AG04449 (cell line): ENCODE results near the gene EIF2S2.
A peak's percentile ranks its signal among the peaks of the same experiment; 100 is the strongest.
"Not testable (repeated sequence)": the region's sequence is repeated elsewhere in the genome, so short reads cannot be mapped to it uniquely, and the experiment has no call there.

Experiments used
- CTCF ChIA-PET: fragments of 350-600 bp; formaldehyde crosslinking; extraction: SDS; loops from one replicate; lab custom pipeline; 2021; ENCODE audit warnings: antibody characterized with exemption; lab: Yijun Ruan, JAX
- POLR2A ChIA-PET: fragments of 400-600, 350-600 bp; formaldehyde crosslinking; extraction: SDS; loops from one replicate; lab custom pipeline; 2020; ENCODE audit warnings: antibody characterized with exemption, inconsistent platforms; lab: Yijun Ruan, JAX
- DNase-seq: peaks from one replicate; pipeline ENCODE4 v3.0.0-alpha.2; 2010; ENCODE audit warnings: low read depth, low spot score
- H3K4me3 ChIP-seq: 2 replicates; pipeline ENCODE4 v1.5.1; 2011; ENCODE audit warnings: low read depth, mild to moderate bottlenecking, control low read depth, low read length
- CTCF ChIP-seq: IDR thresholded peaks from one replicate; pipeline ENCODE4 v1.5.1; 2011; ENCODE audit warnings: mild to moderate bottlenecking, moderate library complexity, low read length, control low read depth, inconsistent platforms; ENCODE audit not compliant: insufficient read depth; ENCODE audit errors: missing control alignments

EIF2S2 gene

DNA sequence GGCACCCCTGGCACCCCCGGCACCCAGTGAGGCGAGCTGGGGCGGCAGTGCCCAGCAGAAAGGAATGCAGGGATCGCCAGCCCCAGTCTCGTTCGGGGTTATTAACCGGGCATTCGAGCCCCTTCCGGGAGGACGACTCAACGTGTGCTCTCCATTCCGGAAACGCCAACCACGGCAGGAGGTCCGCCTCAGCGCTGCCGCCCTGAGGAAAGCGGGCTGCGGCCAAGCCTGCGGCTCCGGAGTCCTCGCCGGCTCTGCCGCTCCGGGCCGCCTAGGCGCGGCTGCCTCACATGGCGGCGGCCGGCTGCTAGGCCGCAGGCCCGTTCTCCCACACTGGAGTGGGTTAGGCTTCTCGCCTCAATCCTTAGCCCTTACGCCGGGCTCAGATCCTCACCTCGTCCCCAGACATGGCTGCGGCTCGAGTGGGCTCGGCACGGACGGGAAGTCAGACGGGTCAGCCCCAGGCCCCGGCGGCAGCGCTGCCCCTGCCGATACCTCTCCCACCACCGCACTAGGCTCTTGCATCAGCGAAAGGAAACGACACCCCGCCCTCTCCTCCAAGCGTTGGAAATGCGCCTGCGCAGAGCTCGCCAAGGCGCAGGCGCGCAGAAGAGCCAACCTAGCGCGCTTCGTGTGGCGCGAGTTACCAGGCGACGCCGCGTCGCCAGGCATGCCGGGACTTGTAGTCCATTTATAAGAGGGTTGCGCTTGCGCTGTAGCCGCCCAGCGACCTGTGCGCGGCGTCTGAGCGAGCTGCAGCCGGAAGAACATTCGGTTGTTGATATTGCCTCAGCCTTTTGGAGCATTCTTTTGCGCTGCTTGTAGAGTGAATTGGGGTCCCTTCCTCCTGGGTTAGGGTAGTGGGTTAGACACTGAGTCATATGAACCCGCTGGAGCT, at the start of gene EIF2S2:
Gene EIF2S2 (minus strand): TSS at position 542 of the 898 bp plus-strand sequence. CDS start 133 bp downstream, at position 409.
- H3K4me3 ChIP-seq = peak within 1 kb of the TSS; percentile 92
- DNase-seq = peak; percentile 94
- ChIA-PET POLR2A (interaction anchor here (0.6 to 2.2 kb wide), 14 partner anchors 8 to 387 kb away, joined by 3 to 14 read pairs (median 4); partner anchors contain the start of genes CHMP4B, ITCH and RALY), CTCF (interaction anchor here (1.0 to 1.9 kb wide), 7 partner anchors 9 to 250 kb away, joined by 3 to 12 read pairs (median 4); no protein-coding TSS in a partner anchor)
- no peak for TF ChIP-seq CTCF

GRCh38 chr20:34157697-34158096, 45.7 kb upstream of the EIF2S2 start:
- CTCF ChIA-PET, H3K4me3 ChIP-seq, POLR2A ChIA-PET, DNase-seq: not testable (repeated sequence)

DNA sequence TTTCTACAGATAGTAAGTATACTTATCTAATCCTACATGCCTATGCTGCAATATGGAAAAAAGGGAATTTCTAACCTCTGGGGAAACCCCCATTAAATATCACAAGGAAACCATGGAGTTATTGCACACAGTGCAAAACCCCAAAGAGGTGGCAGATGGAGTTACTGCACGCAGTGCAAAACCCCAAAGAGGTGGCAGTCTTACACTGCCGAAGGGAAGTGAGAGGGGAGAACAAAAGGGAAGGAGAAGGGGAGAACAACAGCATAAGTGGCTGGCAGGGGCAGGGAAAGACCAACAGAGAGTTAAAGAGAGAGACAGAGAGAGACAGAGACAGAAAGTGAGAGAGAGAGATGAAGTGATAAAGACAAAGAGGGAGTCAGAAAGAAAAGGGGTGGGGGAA, 43.8 kb upstream of the EIF2S2 start:
- no peak for TF ChIP-seq CTCF
- H3K4me3 ChIP-seq = no peak overlapping the region
- POLR2A ChIA-PET = no interaction called here
- no peak for DNase-seq
- CTCF ChIA-PET = no interaction called here

DNA sequence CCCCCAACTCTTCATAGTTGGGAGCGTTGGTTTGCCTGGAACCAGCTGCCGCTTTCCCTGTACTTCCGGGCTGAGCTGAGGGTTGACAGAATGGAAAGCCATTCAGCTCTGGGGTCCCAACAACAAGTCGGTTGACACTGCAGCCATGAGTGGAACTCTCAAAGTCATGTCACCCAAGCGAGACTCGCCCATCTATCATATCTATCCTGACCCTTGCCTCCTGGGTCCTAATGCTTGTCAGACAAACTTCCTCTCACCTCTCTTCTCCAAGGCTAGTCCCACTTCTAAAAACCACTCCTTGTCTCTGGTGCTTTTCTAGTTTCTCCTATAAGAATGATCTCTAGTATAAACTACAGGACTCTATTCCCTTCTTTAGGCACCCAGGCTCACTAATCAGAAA, 41.1 kb upstream of the EIF2S2 start:
- CTCF ChIA-PET = interaction anchor here (1.5 kb wide), 1 partner anchor 23 kb away, joined by 3 read pairs; no protein-coding TSS in a partner anchor
- DNase-seq, H3K4me3 ChIP-seq, POLR2A ChIA-PET: not testable (repeated sequence)

- H3K4me3 ChIP-seq, CTCF ChIA-PET, POLR2A ChIA-PET, DNase-seq: not testable (repeated sequence)
Measured at GRCh38 chr20:34152073-34152472, 40.0 kb upstream of the EIF2S2 start.

DNA sequence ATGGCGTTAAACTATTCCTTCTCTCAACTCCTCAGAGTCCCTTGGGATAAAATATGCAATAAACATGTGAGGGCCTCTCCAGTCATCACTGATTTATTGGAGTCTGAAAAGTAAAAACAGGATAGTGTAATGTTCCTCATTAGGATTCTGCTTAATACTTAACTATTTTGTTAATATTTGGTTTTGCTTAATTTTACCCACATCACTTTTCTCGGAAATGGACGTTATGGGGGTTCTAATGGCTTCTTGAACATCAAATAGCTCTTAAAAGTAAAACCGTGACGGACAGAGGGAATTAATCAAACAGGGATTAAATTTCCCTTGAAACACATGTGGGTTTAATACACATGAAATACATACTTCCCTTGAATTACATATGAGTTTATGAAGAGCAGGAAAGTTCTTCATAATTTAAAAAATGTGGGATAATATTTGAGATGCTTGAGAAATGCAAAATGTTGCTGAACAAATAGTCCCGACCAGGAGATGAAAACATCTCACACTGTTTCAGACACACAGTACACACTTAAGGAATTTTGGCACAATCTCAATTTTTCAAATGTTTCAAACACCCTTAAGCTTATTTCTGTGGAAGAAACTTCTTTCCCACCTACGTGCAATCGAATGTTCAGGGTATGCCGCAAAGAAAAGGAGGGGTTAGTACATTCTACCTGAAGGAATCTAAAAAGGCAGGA, 38.4 kb upstream of the EIF2S2 start:
- no peak for DNase-seq
- TF ChIP-seq CTCF = no peak
- ChIA-PET POLR2A (no interaction called here), CTCF (interaction anchor here (0.5 kb wide), 1 partner anchor 23 kb away, joined by 3 read pairs; no protein-coding TSS in a partner anchor)
- no peak overlapping the region for H3K4me3 ChIP-seq

DNA sequence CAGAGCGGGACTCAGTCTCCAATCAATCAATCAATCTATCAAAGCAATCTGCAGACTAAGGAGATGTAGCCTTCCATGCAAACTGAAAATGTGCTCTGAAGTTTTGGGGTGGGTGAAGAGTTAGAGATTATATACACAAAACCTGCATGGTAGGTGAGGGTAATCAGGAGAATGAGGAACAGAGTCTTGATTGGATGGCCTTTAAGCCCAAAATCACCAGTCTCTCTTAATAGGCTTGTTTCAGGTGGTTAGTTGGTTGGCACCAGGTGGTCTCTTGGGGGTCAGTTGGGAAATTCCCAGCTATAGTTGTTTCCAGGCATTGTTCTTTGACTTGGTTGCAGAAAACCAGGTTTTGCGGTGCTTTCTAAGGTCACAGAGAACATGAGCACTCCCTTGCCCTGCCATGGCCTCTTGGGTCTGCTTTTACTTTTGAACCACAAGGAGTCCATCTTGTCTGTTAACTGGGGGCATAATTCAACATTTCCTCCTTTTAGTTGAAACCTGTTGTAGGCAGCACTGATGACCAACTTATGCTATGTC, 33.3 kb upstream of the EIF2S2 start:
- no peak for DNase-seq
- H3K4me3 ChIP-seq = no peak overlapping the region
- TF ChIP-seq CTCF = no peak
- ChIA-PET CTCF (no interaction called here), POLR2A (no interaction called here)
